H1 (cell line): ENCODE measurements around the gene PPP1R18. TPM values are rescaled to one million over a fixed set of nuclear protein-coding genes. Genes with fewer than 3 reads are reported as not detected.

ENCODE experiments used
- E2F6 ChIP-seq: IDR thresholded peaks from 2 replicates; pipeline ENCODE4 v1.6.1; 2012; ENCODE audit warnings: inconsistent platforms
- EGR1 ChIP-seq: IDR thresholded peaks from 2 replicates; pipeline ENCODE4 v1.6.1; 2011; ENCODE audit warnings: low read depth, low read length, borderline replicate concordance
- FOSL1 ChIP-seq: IDR thresholded peaks from 2 replicates; pipeline ENCODE4 v1.6.1; 2011; ENCODE audit warnings: mild to moderate bottlenecking, low read depth, low read length, moderate library complexity; ENCODE audit not compliant: insufficient read depth
- GTF2F1 ChIP-seq: IDR thresholded peaks from 2 replicates; pipeline ENCODE4 v1.6.1; 2012; ENCODE audit warnings: low read depth, low read length, improper control_type of control experiment, borderline replicate concordance
- HDAC6 ChIP-seq: IDR thresholded peaks from one replicate; pipeline ENCODE4 v1.7.1; 2012; ENCODE audit warnings: low read depth, mild to moderate bottlenecking, inconsistent platforms, low read length, moderate library complexity
- KDM5A ChIP-seq: fragments of 200-600 bp; IDR thresholded peaks from 2 replicates; pipeline ENCODE4 v1.7.1; 2012; ENCODE audit warnings: mild to moderate bottlenecking, low read length, inconsistent platforms, mixed read lengths
- MAFK ChIP-seq: IDR thresholded peaks from 2 replicates; pipeline ENCODE4 v1.6.1; 2012; ENCODE audit warnings: low read depth, mild to moderate bottlenecking, improper control_type of control experiment, low read length
- NRF1 ChIP-seq: IDR thresholded peaks from 2 replicates; pipeline ENCODE4 v1.6.1; 2011; ENCODE audit warnings: mild to moderate bottlenecking, low read depth, low read length, improper control_type of control experiment
- PHF8 ChIP-seq: fragments of 200-600 bp; sonication (generic); conservative IDR thresholded peaks from 2 replicates; pipeline ENCODE4 v1.7.1; 2012; ENCODE audit warnings: low read depth, mild to moderate bottlenecking, inconsistent platforms, low read length, moderate library complexity
- SIRT6 ChIP-seq: IDR thresholded peaks from one replicate; pipeline ENCODE4 v1.7.1; 2012; ENCODE audit warnings: low read length, inconsistent platforms
- SRF ChIP-seq: IDR thresholded peaks from 2 replicates; pipeline ENCODE4 v1.6.1; 2011; ENCODE audit warnings: mild to moderate bottlenecking, low read depth, low read length, moderate library complexity
- TEAD4 ChIP-seq: IDR thresholded peaks from 2 replicates; pipeline ENCODE4 v1.6.1; 2012; ENCODE audit warnings: low read depth, low read length, inconsistent platforms, mixed read lengths
- polyA plus RNA-seq, 7 experiments: library from polyadenylated mRNA; depleted of rRNA in 3 of 7; stranded (reverse) in 5 of 7; unstranded in 2 of 7; fragments of >200 nt in 5 of 7; fragments of 200-250 nt in 2 of 7; gene quantifications; 1 replicate in 5 of 7; 2 replicates in 1 of 7; 4 replicates in 1 of 7; pipeline versions ENCODE4 v1.2.1 to v1.2.3, GENCODE V29; 2011 to 2013; ENCODE audit warnings: missing spikeins in 2 of 7, mixed read lengths in 2 of 7
- total RNA-seq: library from RNA; stranded (reverse); fragmentation: NEBNext Ultra II Directional; extraction: Animal tissue kit (Norgen Biotek cat#: 25700); gene quantifications from 2 replicates; pipeline ENCODE4 v1.2.1, GENCODE V29; 2021

Gene PPP1R18
- total and polyA plus RNA-seq, 2 of the 8 experiments (the other 6 are each of a cell fraction or from before 2014, with no cell fraction given), result 25.1 to 29.1 TPM

- TF ChIP-seq MAFK (peak; percentile 61; the same call in 1 of the 2 replicates), GTF2F1 (peak; percentile 90; the same call in 1 of the 2 replicates), TEAD4 (peak; percentile 84), E2F6 (peak; percentile 51; the same call in 1 of the 2 replicates), KDM5A (no peak), PHF8 (peak; percentile 65), HDAC6 (no peak), FOSL1 (no peak), EGR1 (no peak), SIRT6 (peak; percentile 22), NRF1 (peak; percentile 65), SRF (no peak)
Measured at GRCh38 chr6:30719791-30720737, 33.6 kb upstream of the PPP1R18 start, which contains the start of gene TUBB (continued).
